Stomach (tissue), 4 donors: Measurements from ENCODE around the gene RIPOR3.

Experiments
- CTCF ChIP-seq, 7 experiments: fragments of 450-650 bp in 4 of 7; fragments of 200-600 bp in 3 of 7; sonication (generic) in 3 of 7; IDR thresholded peaks; one replicate each; pipeline ENCODE4 v1.5.1; 2016 to 2019; ENCODE audit warnings: antibody characterized with exemption in 7 of 7, control low read depth in 2 of 7, mild to moderate bottlenecking in 1 of 7
- POLR2A ChIP-seq, 4 donors: fragments of 450-650 bp; IDR thresholded peaks; one replicate each; pipeline ENCODE4 v1.6.1; 2016; ENCODE audit warnings: antibody characterized with exemption in 4 of 4, control low read depth in 2 of 4, mild to moderate bottlenecking in 1 of 4, moderate library complexity in 1 of 4
- POLR2AphosphoS5 ChIP-seq, 3 donors: sonication (generic); formaldehyde crosslinking; IDR thresholded peaks; one replicate each; pipeline ENCODE4 v1.6.1; 2016; ENCODE audit warnings: antibody characterized with exemption in 3 of 3

DNA sequence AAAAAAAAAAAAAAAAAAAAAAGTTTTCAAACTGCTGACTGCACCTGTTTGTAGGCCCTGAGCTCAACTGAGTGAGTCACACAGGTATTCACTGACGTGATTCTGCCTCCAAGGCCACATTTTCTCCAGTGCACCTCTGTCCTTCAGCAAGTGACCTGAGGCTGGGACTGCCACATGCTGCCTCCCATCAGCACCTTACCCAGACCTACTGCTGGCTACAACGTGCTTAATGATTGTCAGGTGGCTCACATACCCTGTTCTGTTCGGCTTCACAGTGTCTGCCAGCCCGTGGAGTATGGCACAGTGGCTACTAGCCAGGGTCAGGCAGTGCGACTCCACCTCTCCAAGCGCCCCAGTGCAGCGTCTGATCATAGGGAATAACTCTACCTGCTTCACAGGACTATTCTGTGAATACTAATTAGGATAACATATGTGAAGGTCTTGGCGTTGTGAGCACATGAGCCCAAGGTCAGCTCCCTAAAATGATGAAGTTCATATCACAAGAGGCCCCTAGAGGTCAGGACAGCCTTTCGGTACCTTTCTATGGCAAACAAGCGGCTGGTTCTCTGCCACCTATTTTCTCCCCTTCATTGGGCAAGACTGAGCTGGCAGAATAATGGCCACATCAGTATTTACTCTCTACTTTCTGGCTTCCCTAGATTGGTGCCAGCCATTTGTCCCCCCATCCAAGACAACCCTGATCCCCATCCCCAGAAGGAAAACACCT lies 28.1 kb downstream of the RIPOR3 start:
- TF ChIP-seq CTCF (IDR thresholded peaks at IDR 0.05): peak in 2 of 7 experiments; percentile 9 to 43
- peak in 1 of 3 donors; percentile 20 for TF ChIP-seq POLR2AphosphoS5 (IDR thresholded peaks at IDR 0.05)
- TF ChIP-seq POLR2A (IDR thresholded peaks at IDR 0.05): no peak
